HG03025 (cell line): ENCODE data around the gene CD2BP2.

Source experiments
- ATAC-seq: cut with Tn5 transposase; IDR thresholded peaks from one replicate; pipeline ENCODE4 v1.9.1; 2021; ENCODE audit warnings: mild to moderate bottlenecking, moderate library complexity; ENCODE audit not compliant: unreplicated experiment, low FRiP score

The CD2BP2 gene

DNA sequence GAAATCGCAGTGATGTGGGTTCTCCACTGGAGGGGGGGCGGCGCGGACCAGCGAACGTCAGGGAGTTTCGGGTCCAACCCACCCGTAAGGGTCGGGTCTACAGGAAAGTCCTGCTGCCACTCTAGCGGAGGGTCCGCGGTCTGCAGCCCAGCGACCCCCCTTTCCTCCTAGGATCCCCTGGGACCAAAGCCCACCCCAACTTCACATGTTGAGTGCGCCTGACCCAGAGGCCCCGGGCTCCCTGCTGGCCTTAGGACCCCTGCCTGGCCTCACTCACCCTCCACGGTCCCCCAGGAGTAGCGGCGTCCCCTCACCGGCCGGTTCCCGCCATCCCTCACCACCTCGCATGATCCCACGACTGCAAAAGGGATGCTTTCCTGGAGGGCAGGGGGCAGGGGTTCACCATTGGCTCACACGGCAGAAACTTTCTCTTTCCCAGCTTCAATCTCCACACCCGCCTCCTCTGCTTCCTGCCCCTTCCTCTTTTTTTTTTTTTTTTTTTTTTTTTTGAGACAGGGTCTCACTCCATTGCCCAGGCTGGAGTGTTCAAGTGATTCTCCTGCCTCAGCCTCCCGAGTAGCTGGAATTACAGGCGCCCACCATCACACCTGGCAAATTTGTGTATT is 24.2 kb upstream of the CD2BP2 start:
- no peak for ATAC-seq

DNA sequence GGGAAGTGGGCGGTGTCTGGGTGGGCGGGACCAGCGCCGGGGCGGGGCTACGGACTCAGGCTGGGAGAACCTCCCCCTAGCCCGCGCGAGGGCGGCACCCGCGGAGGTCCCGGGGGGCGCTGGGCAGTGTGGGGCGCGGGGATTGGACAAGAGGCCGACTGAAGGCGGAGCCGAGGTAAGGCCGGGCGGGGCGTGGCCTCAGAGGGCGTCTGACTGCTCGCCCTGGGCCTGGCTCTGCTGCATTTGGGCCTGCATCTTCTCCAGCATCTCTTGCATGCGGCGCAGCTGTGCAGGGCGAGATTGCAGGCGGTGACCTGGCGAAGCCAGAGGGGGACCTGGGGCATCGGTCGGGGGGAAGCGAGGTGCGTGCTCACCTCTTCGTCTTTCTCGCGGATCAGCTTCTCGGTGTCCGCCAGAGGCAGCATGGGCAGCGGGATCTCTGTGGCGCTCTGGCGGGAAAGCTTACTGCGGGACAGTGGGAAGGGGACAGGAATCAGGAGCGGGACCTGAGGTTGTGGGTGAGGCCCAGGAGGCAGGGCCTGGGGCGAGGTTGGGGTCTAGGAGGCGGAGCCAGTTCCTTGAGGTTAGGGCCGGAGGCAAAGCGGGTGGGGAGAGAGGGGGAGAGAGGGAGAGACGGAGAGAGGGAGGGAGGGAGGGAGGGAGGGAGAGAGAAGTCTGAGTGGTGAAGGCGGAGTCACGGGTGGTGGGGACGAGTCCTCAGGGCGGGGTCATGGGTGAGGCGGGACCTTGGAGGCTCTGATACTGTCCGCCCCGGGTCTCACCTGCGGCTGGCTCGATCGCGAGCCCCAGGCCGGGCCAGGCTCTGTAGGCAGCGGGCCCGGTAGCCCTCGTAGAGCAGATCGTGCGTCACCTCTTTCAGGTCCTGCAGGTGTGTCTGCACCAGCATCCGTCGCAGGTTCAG is 23.4 kb upstream of the CD2BP2 start:
- peak; percentile 70 for ATAC-seq

DNA sequence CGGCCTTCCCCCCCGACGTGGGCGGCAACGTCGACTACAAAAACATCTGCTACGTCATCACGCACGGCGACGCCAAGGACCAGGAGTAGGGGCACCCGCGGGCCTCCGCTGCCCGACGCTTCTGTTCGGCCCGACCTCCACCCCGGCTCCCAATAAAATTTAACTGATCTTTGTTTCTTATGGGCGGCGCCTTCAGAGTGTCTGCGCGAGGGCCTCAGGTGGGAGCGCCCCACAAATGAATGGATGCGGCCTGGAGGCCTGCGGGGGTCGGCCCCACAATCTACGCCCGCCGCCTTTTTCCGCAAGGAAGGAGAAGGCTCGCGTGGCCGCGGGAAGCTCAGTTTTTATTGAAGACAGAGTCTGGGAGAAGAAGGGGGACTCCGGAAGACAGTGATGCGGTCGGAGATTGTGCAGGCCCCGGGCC is 22.7 kb upstream of the CD2BP2 start:
- peak; percentile 37 for ATAC-seq

DNA sequence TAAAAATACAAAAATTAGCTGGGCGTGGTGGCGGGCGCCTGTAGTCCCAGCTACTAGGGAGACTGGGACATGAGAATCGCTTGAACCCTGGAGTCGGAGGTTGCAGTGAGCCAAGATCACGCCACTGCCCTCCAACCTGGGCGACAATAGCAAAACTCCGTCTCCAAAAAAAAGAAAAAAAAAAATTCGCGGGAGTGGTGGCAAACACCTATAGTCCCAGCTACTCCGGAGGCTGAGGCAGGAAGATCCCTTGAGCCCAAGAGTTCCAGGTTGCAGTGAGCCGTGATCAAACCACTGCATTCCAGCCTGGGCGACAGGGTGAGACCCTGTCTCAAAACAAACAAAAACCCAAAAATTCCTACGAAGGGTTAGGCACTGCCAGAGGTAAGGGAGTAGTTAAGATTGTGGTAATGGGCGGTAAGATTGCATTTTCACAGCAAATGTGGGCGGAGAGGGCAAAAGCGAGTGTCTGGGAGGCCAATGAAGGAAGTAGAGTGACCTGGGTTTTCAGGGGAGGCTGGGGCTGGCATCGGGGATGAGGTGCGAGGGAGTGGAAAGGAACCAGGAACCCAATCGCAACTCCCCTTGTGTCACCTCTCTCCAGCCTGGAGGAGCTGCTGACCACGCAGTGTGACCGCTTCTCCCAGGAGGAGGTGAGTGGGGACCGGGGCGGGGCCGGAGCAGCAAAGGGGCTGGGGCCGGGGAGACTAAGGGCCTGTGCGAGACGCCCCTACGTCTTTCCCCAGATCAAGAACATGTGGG is 22.1 kb upstream of the CD2BP2 start:
- no peak for ATAC-seq

DNA sequence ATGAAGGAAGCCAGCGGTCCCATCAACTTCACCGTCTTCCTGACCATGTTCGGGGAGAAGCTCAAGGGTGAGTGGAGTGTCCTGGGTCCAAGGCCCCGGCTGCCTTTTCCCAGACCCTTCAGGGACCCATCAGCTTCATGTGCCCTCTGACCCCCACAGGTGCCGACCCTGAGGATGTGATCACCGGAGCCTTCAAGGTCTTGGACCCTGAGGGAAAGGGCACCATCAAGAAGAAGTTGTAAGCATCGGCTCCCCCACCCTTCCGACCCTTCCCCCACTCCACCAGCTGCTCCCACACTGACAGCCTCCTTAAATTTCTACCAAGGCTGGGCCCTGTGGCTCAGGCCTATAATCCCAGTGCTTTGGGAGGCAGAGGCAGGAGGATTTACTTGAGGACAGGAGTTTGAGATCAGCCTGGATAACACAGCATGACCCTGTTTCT is 21.4 kb upstream of the CD2BP2 start:
- ATAC-seq, result no peak

DNA sequence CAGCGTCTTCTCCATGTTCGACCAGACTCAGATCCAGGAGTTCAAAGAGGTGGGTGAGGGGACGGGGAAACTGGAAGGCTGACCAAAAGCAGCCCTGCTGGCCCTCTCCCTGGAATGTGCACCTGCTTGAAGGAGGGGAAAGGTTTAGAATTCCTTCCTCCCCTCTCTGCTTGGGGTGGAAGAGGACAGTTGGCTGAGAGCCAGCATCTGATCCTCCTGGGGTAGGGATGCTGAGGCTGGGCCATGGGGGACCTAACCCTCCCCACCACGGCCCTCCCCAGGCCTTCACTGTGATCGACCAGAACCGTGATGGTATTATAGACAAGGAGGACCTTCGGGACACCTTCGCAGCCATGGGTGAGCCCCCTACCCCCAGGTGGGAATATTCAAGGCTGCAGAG is 20.8 kb upstream of the CD2BP2 start:
- no peak for ATAC-seq

DNA sequence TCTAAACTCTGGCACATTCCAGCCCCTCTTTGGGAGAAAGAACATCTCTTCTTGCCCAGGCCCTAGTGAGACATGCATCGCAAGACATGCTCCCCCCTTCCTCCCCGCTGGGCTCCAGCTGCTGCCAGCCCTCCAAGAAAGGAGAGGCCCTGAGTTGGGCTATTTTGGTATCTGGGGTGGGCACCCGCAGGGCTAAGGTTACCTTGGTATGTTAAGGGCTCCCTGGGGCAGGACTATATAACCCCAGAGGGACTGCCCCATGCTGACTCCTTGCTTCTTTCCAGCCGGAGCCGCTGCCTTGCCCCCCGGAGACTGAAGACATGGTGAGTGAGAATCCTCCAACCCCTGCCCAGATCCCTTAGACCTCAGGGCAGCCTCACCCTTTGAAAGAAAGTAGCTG is 19.4 kb upstream of the CD2BP2 start, which contains the start of gene MYL11:
Gene MYL11 (plus strand): TSS at position 265 of the 400 bp plus-strand sequence. CDS start 56 bp downstream, at position 321.
- no peak for ATAC-seq

DNA sequence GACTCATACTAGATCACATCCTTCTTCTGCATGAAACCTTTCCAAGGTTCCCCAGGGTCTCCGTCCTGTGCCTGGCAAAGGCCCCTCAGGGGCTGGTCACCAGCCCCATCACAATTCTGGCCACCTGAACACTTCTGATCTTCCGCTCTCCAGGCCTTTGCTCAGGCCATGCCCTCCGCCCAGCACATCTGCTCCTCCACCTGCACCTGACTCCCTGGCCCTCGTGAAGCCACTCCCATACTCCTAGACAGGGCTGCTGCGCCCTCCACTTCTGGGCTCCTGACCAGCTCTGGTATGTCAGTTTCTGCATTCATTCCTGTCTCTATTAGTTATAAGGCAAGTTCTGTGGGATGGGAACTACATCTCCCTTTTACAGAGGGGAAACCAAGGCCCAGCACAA is 17.6 kb upstream of the CD2BP2 start:
- ATAC-seq, result no peak

DNA sequence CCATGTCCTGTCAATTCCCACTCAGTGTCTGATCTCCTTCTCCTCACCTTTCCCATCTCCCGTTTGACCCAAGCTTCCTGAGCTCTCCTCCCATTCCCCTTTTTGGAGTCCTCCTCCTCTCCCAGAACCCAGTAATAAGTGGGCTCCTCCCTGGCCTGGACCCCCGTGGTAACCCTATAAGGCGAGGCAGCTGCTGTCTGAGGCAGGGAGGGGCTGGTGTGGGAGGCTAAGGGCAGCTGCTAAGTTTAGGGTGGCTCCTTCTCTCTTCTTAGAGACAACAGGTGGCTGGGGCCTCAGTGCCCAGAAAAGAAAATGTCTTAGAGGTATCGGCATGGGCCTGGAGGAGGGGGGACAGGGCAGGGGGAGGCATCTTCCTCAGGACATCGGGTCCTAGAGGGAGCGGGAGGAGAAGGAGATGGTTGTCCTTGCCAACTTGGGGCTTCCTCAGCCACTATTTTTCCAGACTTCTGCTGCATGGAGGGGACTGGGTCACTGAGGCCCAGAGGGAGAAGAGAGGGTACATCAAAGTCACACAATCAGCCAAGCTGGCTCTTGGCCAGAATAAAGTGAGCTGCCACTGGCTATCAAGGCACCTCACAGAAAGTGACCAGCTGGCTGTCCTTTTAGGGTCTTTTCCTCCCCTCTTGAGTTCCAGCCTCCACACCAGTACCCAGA is 17.1 kb upstream of the CD2BP2 start:
- ATAC-seq, result no peak

DNA sequence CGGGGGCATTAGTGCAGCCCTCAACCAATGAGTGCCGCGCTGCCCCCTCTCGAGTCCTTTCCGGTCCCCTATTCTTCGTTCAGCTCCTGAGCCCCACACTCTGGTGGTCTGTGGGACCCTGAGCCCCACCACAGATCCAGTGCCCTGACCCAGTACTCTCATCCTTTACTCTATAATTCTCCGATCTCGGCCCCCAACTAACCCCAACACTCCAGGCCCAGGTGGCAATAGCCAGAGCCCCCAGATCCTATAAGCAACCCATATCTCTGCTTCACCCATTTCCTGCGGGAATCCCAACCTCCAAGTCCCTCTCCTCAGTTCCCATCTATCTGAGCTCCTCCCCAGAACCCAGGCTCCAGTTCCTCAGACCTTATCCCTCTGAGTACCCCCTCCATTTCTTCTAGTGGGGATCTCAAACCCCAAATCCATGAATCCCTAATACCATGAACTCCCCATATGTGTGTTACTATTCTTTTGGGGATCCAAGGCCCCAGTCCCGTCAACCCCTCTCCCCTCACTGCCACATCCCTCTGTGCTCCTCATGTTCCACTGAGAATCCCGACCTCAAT is 16.2 kb upstream of the CD2BP2 start:
- no peak for ATAC-seq

DNA sequence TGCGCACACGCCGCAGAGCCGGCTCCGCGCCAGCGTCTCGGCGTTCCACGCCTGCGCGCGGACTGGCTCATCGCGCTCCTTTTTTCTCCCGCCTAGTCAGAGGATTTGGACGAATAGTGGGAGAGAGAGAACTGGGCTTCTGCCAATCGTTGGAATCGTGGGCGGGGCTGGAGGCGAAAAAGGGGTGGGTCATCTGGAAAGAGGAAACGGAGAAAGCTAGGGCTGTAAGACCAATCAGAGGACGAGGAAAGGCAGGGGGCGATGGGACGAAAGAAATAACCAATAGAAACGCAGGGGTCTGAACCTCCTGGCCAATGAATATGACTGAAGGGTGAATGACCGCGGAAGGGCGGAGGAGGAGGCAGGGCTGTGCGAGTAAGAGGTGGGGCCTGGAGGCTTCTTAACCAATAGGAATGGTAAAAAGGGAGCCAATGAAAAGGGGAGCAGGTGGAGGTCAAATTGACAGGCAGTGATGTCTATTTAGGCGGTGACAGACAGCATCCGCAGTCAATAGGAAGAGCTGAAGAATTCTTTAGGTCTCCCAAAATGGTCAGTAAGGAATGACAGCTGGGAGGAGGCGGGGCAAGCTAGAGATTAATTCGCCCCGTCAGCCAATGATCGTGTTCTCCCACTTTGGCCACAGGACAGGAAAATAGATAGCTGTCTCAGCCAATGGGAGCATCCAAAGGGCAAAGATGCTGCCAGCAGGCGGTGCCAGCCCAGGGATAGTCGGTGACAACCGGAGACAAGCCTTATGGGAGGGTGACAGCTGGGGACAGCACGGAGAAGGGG is 15.5 kb upstream of the CD2BP2 start, which contains the start of gene TBC1D10B:
Gene TBC1D10B (minus strand): TSS at position 39 of the 792 bp plus-strand sequence. CDS start 311 bp downstream, outside the sequence.
- ATAC-seq, result peak; percentile 75

DNA sequence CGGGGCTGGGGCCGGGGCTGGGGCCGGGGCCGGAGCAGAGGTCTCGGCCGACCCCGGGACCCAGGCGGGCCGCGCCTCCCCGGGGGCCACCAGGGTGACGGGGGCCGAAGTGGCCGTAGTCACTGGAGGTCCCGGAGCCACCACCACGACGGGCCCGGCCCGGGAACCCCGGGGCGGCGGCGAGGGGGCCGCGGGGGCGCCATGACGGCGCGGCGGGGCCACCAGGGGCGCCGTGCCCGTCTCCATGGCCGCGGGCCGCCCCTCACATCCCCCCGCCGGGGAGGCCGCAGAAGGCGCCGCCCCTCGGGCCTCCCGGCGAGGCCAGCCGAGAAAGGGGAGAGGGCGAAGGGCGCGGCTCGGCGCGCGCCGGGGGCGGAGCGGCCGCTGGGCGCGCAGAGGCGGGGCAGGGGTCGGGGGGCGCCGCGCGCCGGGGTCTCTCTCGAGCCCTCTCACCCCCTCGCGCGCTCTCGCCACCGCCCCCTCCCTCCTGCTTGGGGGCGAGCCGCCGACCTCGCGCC is 14.9 kb upstream of the CD2BP2 start:
- peak; percentile 6 for ATAC-seq

DNA sequence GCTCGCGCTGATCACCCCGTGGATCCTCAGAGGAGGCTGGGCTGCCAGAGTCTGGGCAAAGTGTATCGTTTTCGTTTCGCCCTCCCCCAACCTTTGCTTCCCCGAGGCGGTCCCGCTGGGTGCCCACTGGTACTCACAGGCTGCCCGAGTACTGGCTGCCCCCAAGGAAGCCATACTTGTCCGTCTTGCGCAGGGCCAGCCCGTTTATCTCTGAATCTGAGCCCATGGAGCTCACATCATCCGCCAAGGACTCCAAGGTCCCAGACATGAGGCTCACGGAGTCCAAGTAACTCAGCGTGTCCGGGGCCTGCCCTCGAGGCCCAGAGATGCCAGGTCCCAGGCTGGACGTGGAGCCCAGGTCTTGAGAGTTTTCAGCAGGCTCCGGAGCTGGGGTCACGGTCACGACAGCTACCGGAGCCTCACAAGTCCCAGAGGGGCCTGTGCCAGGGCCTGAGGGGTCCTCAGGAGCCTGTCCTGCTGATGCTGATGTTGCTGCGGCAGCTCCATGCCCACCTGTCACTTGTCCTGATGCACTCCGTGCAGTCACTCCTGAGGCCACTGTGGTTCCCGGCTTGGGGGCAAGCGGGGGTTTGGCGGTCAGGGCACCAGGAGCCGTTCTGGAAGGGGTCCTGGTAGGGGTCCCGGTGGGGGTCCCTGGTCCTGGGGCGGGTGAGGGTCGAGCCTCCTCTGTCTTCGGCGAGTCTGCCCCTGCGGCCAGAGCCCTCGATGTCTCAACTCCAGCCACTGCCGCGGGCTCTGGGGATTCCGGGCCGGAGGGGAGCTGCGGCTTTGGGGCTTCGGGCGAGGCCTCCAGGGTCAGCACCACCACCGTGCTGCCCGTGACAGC is 14.2 kb upstream of the CD2BP2 start:
- ATAC-seq, result no peak

DNA sequence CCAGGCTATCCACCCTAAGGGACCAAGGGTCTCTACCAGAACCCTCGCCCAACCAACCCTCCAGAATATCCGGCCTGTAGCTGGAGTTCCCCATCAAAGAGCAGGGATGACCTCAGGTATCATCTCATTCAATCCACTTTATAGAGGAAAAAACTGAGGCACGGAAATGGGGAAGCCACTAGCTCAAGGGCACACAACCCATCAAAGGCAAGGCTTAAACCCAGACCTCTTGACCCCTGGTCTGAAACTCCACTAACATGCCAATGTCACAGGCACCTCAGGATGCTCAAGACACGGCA is 13.6 kb upstream of the CD2BP2 start:
- ATAC-seq, result no peak

DNA sequence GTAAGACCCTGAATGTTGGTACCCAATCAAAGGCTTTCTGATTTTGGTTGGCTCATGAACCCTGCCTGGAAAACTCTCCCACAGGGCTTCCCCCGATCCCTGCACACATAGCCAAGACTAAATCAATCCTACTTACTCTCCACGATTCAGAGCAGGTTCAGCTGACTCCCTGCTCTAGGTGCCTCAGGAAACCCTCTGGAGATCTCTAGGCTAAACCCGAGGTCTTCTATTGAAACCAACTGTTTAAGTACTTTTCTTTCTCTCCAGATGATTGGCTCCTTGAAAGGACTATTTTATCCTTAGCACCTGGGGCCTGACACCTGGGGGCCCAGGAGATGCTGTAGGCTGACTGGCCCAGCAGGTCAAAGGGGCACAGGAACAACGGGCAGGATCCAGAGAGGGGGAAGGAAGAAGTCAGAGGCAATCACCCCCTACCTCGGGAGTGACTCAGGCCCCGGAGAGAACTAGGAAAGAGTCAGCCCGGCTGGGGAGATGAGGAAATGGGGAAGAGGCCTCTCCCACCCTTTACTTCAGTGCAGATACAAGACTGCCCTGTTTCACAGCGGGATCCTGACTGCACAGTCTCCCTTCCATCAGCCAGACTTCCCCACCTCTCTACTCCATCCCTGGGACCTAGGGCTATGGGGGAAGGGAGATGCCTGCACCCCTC is 13.1 kb upstream of the CD2BP2 start:
- ATAC-seq, result no peak

DNA sequence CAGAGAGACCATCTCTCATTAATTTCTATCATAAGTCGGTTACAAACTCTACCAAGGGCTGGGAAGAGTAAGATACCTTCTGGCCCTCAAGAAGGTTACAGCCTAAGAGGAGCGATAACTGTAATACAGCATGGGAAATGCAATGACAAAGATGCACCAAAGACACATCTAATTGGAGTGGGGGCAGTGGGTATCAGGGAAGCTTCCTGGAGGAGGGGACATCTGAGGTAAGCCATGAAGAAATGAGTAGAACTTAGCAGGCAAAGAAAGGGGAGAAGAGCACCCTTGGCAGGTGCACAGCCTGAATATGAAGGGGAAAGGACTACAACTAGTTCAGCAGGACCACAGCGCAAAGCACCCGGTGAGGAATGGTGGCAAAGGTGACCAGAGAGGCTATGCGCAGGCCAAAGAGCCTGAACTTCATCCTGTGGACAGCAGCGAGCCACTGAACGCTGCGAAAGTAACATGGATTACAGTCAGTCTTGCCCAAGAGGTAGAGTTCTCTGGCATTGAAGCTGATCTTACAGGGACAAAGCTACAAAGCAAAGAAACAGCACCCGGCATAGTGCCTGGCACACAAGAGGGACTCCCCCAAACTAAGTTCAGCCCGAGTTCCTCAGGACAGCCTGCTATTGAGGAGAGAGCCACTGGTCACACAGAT is 12.4 kb upstream of the CD2BP2 start:
- ATAC-seq, result no peak

DNA sequence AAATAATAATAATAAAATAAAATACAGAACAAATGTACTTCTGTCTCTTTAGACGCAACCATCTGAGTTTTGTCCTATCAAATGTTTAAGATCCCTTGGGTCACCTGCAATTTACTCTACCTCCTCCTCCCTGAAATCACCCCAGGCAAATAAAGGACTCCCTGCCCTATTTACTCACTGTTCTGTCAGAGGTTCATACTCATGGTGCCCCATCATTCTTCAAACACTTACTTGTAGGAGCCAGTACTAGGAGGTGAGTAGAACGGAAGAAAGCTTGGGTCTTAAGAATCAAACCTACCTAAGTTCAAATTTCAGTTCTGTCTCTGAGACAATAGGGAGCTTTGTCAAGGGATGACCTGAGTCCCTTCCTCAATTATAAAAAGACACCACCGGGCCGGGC is 11.4 kb upstream of the CD2BP2 start:
- no peak for ATAC-seq
